HepG2 (cell line): ENCODE data around the gene TMEM132D. TPM values are rescaled to one million over a fixed set of nuclear protein-coding genes. Genes with fewer than 3 reads are reported as not detected.

Experiments
- ARNT ChIP-seq: fragments of 450-650 bp; IDR thresholded peaks from 2 replicates; pipeline ENCODE4 v1.6.1; 2017
- PHB2 ChIP-seq: fragments of 450-650 bp; IDR thresholded peaks from 2 replicates; pipeline ENCODE4 v1.6.1; 2018; ENCODE audit not compliant: partially characterized antibody
- ZMYM2 ChIP-seq: sonication (generic); formaldehyde crosslinking; IDR thresholded peaks from 2 replicates; pipeline ENCODE4 v1.8.0; 2022; ENCODE audit warnings: mild to moderate bottlenecking, missing genetic modification reagents
- ZNF230 ChIP-seq: sonication (generic); formaldehyde crosslinking; IDR thresholded peaks from 2 replicates; pipeline ENCODE4 v1.4.0; 2020; ENCODE audit warnings: mild to moderate bottlenecking, missing genetic modification reagents
- polyA plus RNA-seq, 8 experiments: library from polyadenylated mRNA; depleted of rRNA in 3 of 8; stranded (reverse) in 7 of 8; unstranded in 1 of 8; fragments of >200 nt; fragmentation: Illumina TruSeq in 4 of 8; extraction: Trizol in 4 of 8; gene quantifications; 2 replicates each; pipeline versions ENCODE4 v1.2.1 to v1.2.3, GENCODE V29; 2011 to 2016; ENCODE audit warnings: low read depth in 4 of 8, missing spikeins in 1 of 8, mixed read lengths in 1 of 8; ENCODE audit not compliant: insufficient read depth in 1 of 8
- total RNA-seq, 5 experiments: library from RNA; depleted of rRNA; stranded (reverse); fragments of >200 nt; fragmentation: Illumina TruSeq; extraction: Trizol; gene quantifications; 2 replicates each; pipeline ENCODE4 v1.2.3, GENCODE V29; 2016; ENCODE audit warnings: low read depth in 1 of 5
- TF ChIP-seq, protein P1 (sequence below): sonication (generic); formaldehyde crosslinking; IDR thresholded peaks from 2 replicates; pipeline ENCODE4 v1.4.0; 2020; ENCODE audit warnings: missing genetic modification reagents, borderline replicate concordance
- TF ChIP-seq, protein P2 (sequence below): sonication (generic); formaldehyde crosslinking; IDR thresholded peaks from 2 replicates; pipeline ENCODE4 v1.4.0; 2020; ENCODE audit warnings: mild to moderate bottlenecking, missing genetic modification reagents
- TF ChIP-seq, protein P3 (sequence below): sonication (generic); formaldehyde crosslinking; IDR thresholded peaks from 2 replicates; pipeline ENCODE4 v1.4.0; 2020; ENCODE audit warnings: mild to moderate bottlenecking, missing genetic modification reagents

The TMEM132D gene
- total and polyA plus RNA-seq, 2 of the 13 experiments (the other 11 are each of a cell fraction or from before 2014, with no cell fraction given) = not detected

DNA sequence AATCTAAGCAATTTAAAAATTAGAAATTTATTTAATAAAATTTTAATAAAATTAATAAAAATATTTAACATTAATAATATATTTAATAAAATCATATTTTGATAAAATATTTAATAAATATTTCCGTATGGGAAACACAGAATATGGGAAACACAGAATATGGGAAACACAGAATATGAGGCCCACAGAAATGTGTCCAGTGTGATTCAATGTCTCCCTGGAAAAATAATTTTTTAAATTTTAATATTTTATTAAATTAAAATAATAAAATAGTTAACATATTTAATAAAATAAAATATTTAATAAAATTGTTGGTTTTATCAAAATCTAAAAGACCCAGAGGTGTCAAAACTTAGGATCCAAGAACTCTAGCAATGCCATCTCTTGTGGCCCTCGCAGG lies 186.4 kb downstream of the TMEM132D start (continued):
- TF ChIP-seq, protein P1, sequence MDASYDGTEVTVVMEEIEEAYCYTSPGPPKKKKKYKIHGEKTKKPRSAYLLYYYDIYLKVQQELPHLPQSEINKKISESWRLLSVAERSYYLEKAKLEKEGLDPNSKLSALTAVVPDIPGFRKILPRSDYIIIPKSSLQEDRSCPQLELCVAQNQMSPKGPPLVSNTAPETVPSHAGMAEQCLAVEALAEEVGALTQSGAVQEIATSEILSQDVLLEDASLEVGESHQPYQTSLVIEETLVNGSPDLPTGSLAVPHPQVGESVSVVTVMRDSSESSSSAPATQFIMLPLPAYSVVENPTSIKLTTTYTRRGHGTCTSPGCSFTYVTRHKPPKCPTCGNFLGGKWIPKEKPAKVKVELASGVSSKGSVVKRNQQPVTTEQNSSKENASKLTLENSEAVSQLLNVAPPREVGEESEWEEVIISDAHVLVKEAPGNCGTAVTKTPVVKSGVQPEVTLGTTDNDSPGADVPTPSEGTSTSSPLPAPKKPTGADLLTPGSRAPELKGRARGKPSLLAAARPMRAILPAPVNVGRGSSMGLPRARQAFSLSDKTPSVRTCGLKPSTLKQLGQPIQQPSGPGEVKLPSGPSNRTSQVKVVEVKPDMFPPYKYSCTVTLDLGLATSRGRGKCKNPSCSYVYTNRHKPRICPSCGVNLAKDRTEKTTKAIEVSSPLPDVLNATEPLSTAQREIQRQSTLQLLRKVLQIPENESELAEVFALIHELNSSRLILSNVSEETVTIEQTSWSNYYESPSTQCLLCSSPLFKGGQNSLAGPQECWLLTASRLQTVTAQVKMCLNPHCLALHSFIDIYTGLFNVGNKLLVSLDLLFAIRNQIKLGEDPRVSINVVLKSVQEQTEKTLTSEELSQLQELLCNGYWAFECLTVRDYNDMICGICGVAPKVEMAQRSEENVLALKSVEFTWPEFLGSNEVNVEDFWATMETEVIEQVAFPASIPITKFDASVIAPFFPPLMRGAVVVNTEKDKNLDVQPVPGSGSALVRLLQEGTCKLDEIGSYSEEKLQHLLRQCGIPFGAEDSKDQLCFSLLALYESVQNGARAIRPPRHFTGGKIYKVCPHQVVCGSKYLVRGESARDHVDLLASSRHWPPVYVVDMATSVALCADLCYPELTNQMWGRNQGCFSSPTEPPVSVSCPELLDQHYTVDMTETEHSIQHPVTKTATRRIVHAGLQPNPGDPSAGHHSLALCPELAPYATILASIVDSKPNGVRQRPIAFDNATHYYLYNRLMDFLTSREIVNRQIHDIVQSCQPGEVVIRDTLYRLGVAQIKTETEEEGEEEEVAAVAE = no peak
- TF ChIP-seq, protein P2, sequence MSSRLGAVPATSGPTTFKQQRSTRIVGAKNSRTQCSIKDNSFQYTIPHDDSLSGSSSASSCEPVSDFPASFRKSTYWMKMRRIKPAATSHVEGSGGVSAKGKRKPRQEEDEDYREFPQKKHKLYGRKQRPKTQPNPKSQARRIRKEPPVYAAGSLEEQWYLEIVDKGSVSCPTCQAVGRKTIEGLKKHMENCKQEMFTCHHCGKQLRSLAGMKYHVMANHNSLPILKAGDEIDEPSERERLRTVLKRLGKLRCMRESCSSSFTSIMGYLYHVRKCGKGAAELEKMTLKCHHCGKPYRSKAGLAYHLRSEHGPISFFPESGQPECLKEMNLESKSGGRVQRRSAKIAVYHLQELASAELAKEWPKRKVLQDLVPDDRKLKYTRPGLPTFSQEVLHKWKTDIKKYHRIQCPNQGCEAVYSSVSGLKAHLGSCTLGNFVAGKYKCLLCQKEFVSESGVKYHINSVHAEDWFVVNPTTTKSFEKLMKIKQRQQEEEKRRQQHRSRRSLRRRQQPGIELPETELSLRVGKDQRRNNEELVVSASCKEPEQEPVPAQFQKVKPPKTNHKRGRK (CRISPR knock-in tag) = no peak
- TF ChIP-seq ZMYM2 (no peak), ARNT (no peak), PHB2 (no peak), ZNF230 (no peak)
- TF ChIP-seq, protein P3, sequence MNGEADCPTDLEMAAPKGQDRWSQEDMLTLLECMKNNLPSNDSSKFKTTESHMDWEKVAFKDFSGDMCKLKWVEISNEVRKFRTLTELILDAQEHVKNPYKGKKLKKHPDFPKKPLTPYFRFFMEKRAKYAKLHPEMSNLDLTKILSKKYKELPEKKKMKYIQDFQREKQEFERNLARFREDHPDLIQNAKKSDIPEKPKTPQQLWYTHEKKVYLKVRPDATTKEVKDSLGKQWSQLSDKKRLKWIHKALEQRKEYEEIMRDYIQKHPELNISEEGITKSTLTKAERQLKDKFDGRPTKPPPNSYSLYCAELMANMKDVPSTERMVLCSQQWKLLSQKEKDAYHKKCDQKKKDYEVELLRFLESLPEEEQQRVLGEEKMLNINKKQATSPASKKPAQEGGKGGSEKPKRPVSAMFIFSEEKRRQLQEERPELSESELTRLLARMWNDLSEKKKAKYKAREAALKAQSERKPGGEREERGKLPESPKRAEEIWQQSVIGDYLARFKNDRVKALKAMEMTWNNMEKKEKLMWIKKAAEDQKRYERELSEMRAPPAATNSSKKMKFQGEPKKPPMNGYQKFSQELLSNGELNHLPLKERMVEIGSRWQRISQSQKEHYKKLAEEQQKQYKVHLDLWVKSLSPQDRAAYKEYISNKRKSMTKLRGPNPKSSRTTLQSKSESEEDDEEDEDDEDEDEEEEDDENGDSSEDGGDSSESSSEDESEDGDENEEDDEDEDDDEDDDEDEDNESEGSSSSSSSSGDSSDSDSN (CRISPR knock-in tag) = no peak
